Measurements from ENCODE around the gene ABCA13.

DNA sequence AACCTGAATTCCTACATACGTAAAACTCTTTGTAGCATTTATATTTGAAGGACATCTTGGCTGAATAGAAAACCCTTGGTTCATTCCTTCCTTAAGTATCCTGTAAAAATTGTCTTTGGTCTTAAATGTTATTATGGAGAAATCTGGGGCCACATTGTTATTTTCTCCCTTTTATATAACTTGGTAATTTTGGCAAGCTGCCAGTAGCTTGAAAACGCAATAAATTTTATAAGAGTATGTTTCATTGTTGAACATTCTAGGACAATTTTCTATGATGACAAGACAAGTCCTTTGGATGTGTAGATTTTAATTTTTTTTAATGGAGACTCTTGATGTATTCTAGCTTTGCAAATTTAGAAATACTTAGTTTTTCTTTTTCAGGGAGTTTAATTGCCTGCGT lies 191.9 kb downstream of the ABCA13 start:
- TF ChIP-seq, protein P1, sequence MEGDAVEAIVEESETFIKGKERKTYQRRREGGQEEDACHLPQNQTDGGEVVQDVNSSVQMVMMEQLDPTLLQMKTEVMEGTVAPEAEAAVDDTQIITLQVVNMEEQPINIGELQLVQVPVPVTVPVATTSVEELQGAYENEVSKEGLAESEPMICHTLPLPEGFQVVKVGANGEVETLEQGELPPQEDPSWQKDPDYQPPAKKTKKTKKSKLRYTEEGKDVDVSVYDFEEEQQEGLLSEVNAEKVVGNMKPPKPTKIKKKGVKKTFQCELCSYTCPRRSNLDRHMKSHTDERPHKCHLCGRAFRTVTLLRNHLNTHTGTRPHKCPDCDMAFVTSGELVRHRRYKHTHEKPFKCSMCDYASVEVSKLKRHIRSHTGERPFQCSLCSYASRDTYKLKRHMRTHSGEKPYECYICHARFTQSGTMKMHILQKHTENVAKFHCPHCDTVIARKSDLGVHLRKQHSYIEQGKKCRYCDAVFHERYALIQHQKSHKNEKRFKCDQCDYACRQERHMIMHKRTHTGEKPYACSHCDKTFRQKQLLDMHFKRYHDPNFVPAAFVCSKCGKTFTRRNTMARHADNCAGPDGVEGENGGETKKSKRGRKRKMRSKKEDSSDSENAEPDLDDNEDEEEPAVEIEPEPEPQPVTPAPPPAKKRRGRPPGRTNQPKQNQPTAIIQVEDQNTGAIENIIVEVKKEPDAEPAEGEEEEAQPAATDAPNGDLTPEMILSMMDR (IDR thresholded peaks at IDR 0.05; ENCODE audit: insufficient read depth, low read length) = no peak
- TF ChIP-seq, protein P2, sequence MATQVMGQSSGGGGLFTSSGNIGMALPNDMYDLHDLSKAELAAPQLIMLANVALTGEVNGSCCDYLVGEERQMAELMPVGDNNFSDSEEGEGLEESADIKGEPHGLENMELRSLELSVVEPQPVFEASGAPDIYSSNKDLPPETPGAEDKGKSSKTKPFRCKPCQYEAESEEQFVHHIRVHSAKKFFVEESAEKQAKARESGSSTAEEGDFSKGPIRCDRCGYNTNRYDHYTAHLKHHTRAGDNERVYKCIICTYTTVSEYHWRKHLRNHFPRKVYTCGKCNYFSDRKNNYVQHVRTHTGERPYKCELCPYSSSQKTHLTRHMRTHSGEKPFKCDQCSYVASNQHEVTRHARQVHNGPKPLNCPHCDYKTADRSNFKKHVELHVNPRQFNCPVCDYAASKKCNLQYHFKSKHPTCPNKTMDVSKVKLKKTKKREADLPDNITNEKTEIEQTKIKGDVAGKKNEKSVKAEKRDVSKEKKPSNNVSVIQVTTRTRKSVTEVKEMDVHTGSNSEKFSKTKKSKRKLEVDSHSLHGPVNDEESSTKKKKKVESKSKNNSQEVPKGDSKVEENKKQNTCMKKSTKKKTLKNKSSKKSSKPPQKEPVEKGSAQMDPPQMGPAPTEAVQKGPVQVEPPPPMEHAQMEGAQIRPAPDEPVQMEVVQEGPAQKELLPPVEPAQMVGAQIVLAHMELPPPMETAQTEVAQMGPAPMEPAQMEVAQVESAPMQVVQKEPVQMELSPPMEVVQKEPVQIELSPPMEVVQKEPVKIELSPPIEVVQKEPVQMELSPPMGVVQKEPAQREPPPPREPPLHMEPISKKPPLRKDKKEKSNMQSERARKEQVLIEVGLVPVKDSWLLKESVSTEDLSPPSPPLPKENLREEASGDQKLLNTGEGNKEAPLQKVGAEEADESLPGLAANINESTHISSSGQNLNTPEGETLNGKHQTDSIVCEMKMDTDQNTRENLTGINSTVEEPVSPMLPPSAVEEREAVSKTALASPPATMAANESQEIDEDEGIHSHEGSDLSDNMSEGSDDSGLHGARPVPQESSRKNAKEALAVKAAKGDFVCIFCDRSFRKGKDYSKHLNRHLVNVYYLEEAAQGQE (IDR thresholded peaks at IDR 0.05; ENCODE audit: insufficient replicate concordance, low read depth) = no peak
- TF ChIP-seq GABPA (IDR thresholded peaks at IDR 0.05; ENCODE audit: low read depth) = no peak
